ENCODE data around the gene TMEM132C. TPM values are rescaled to one million over a fixed set of nuclear protein-coding genes. Genes with fewer than 3 reads are reported as not detected.

TMEM132C gene
- total and polyA plus RNA-seq, 2 experiments from 2014 or later = 10.6 to 16.5 TPM

DNA sequence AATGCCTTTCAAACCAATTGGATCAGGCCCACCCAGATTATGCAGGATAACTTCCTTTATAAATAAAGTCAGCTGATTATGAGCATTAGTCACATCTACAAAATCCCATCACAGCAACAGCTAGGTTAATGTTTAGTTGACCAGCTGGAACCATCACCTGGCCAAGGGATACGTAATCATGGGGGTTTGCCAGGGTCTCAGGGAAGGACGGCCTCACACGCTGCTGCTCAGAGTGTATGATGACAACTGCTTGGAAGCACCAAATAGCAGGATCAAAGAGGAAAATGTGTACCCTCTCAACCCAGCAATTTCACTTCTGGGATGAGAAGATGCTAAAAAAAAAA is 394.2 kb downstream of the TMEM132C start:
- no peaks in the 10 kb centered on the region for H3K9me3 ChIP-seq (ENCODE audit: low read depth)
- H3K79me2 ChIP-seq = no peaks in the 10 kb centered on the region
- H3K9me2 ChIP-seq (replicated peaks; ENCODE audit: insufficient read depth) = no peaks in the 10 kb centered on the region
- H4K20me1 ChIP-seq (ENCODE audit: insufficient read depth, poor library complexity, severe bottlenecking) = no peaks in the 10 kb centered on the region
- WGBS (ENCODE audit: low lambda C conversion rate, missing lambda C conversion rate) = 36% methylated on average over 3 of the region's 3 CpGs
- peak; percentile 41 for DNase-seq (ENCODE audit: low spot score)
- H2AFZ ChIP-seq = no peak overlapping the region
- H3K4me1 ChIP-seq (ENCODE audit: insufficient read depth) = peaks cover 19% of the 10 kb centered on the region
- peak overlapping the region; percentile 65 for H3K27ac ChIP-seq
- H3K4me2 ChIP-seq = peak overlapping the region; percentile 10
- no peak overlapping the region for H3K4me3 ChIP-seq
- no peaks in the 10 kb centered on the region for H3K36me3 ChIP-seq (replicated peaks; ENCODE audit: insufficient read depth, low read depth)
- no peaks in the 10 kb centered on the region for H3K27me3 ChIP-seq
- TF ChIP-seq, protein P1, sequence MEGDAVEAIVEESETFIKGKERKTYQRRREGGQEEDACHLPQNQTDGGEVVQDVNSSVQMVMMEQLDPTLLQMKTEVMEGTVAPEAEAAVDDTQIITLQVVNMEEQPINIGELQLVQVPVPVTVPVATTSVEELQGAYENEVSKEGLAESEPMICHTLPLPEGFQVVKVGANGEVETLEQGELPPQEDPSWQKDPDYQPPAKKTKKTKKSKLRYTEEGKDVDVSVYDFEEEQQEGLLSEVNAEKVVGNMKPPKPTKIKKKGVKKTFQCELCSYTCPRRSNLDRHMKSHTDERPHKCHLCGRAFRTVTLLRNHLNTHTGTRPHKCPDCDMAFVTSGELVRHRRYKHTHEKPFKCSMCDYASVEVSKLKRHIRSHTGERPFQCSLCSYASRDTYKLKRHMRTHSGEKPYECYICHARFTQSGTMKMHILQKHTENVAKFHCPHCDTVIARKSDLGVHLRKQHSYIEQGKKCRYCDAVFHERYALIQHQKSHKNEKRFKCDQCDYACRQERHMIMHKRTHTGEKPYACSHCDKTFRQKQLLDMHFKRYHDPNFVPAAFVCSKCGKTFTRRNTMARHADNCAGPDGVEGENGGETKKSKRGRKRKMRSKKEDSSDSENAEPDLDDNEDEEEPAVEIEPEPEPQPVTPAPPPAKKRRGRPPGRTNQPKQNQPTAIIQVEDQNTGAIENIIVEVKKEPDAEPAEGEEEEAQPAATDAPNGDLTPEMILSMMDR (IDR thresholded peaks at IDR 0.05; ENCODE audit: poor library complexity) = no peak
- TF ChIP-seq EZH2phosphoT487 (IDR thresholded peaks at IDR 0.05; ENCODE audit: low read depth, severe bottlenecking, unreplicated experiment) = no peak
- no peak for TF ChIP-seq EZH2 (IDR thresholded peaks at IDR 0.05; ENCODE audit: borderline replicate concordance)

DNA sequence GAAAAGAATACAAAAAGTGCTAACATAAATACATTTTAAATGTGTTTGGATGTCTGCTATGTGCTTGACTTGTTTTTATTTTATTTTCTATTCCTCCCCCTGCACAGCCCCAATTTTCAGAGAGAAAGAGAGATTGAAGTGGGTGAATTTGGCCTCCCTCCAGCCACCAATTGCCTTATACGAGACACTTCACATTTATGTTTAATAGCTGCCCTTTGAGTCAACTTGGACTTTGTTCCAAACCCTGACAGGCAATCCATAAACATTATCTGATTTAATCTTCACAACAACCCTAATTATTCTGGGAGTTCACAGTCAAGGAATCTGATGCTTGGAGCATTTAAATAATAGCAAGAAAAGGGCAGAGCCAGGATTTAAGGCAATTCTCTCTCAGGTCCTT is 395.1 kb downstream of the TMEM132C start:
- Histone ChIP-seq H3K9me2 (replicated peaks; ENCODE audit: insufficient read depth) (no peaks in the 10 kb centered on the region), H3K4me1 (ENCODE audit: insufficient read depth) (peaks cover 19% of the 10 kb centered on the region), H3K79me2 (no peaks in the 10 kb centered on the region), H3K4me3 (no peak overlapping the region), H3K27ac (peak overlapping the region; percentile 65), H2AFZ (no peak overlapping the region), H3K36me3 (replicated peaks; ENCODE audit: insufficient read depth, low read depth) (no peaks in the 10 kb centered on the region), H4K20me1 (ENCODE audit: insufficient read depth, poor library complexity, severe bottlenecking) (no peaks in the 10 kb centered on the region), H3K9me3 (ENCODE audit: low read depth) (no peaks in the 10 kb centered on the region), H3K4me2 (peak overlapping the region; percentile 10), H3K27me3 (no peaks in the 10 kb centered on the region)
- peak; percentile 21 for DNase-seq (ENCODE audit: low spot score)
- TF ChIP-seq EZH2 (IDR thresholded peaks at IDR 0.05; ENCODE audit: borderline replicate concordance) = no peak
- TF ChIP-seq, protein P1 (IDR thresholded peaks at IDR 0.05; ENCODE audit: poor library complexity) = no peak
- TF ChIP-seq EZH2phosphoT487 (IDR thresholded peaks at IDR 0.05; ENCODE audit: low read depth, severe bottlenecking, unreplicated experiment) = no peak
- WGBS (ENCODE audit: low lambda C conversion rate, missing lambda C conversion rate) = 18% methylated on average over 1 of the region's 1 CpG

DNA sequence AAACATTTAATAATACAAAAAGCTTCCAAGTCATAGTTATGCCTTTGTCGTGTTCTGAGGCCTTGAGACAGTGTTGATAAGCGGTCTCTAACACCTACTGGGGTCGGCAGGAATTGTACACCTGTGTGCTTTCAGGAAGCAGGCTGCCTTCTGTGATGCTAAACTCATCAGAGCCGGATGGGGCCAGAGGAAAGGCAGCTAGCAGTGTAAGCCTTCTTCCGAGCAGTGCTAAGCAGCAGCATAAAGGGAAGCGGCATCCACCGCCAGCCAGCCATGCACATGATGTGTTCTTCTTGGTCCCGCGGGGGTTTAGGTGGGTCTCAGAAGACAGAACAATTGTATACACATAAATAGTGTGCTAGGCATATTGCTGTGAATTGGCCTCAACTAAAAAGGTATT is 397.5 kb downstream of the TMEM132C start:
- peaks cover 19% of the 10 kb centered on the region for H3K4me1 ChIP-seq (ENCODE audit: insufficient read depth)
- H3K4me3 ChIP-seq = no peak overlapping the region
- no peaks in the 10 kb centered on the region for H3K36me3 ChIP-seq (replicated peaks; ENCODE audit: insufficient read depth, low read depth)
- WGBS (ENCODE audit: low lambda C conversion rate, missing lambda C conversion rate) = 80% methylated on average over 9 of the region's 9 CpGs
- no peaks in the 10 kb centered on the region for H3K27me3 ChIP-seq
- no peaks in the 10 kb centered on the region for H3K9me3 ChIP-seq (ENCODE audit: low read depth)
- no peaks in the 10 kb centered on the region for H3K79me2 ChIP-seq
- H4K20me1 ChIP-seq (ENCODE audit: insufficient read depth, poor library complexity, severe bottlenecking) = no peaks in the 10 kb centered on the region
- TF ChIP-seq EZH2phosphoT487 (IDR thresholded peaks at IDR 0.05; ENCODE audit: low read depth, severe bottlenecking, unreplicated experiment) = no peak
- TF ChIP-seq EZH2 (IDR thresholded peaks at IDR 0.05; ENCODE audit: borderline replicate concordance) = no peak
- TF ChIP-seq, protein P1 (IDR thresholded peaks at IDR 0.05; ENCODE audit: poor library complexity) = no peak
- no peak overlapping the region for H2AFZ ChIP-seq
- H3K4me2 ChIP-seq = no peak overlapping the region
- DNase-seq (ENCODE audit: low spot score) = no peak
- H3K27ac ChIP-seq = no peak overlapping the region
- H3K9me2 ChIP-seq (replicated peaks; ENCODE audit: insufficient read depth) = no peaks in the 10 kb centered on the region

DNA sequence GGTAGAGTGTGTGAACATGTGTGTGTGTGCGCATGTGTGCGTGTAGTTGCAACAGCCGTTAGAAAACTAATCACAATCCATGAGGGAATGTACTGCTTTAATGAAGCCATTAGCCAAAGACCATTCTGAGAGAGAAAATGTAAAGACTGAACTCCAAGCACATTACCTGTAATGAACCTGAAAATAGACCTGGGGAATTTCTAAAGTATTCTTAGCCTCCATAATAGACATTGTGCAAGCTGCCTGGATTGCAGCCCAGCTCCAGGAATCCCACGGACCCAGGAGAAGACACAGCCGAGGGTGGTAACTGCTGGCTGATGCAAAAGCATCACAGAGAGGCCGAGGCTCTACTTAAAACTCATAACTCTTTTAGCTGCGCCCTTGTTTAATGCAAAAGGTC is 400.2 kb downstream of the TMEM132C start:
- WGBS (ENCODE audit: low lambda C conversion rate, missing lambda C conversion rate) = 93% methylated on average over 7 of the region's 7 CpGs

More for the DNA sequence above, 400.2 kb downstream of the TMEM132C start:
- no peak for DNase-seq (ENCODE audit: low spot score)
- no peaks in the 10 kb centered on the region for H3K79me2 ChIP-seq
- H3K36me3 ChIP-seq (replicated peaks; ENCODE audit: insufficient read depth, low read depth) = no peaks in the 10 kb centered on the region
- no peaks in the 10 kb centered on the region for H3K27me3 ChIP-seq
- H4K20me1 ChIP-seq (ENCODE audit: insufficient read depth, poor library complexity, severe bottlenecking) = no peaks in the 10 kb centered on the region
- H3K27ac ChIP-seq = no peak overlapping the region
- no peak overlapping the region for H3K4me2 ChIP-seq
- no peaks in the 10 kb centered on the region for H3K9me2 ChIP-seq (replicated peaks; ENCODE audit: insufficient read depth)
- H3K4me1 ChIP-seq (ENCODE audit: insufficient read depth) = peaks cover 4% of the 10 kb centered on the region
- TF ChIP-seq EZH2 (IDR thresholded peaks at IDR 0.05; ENCODE audit: borderline replicate concordance) = no peak
- TF ChIP-seq, protein P1 (IDR thresholded peaks at IDR 0.05; ENCODE audit: poor library complexity) = no peak
- no peak overlapping the region for H2AFZ ChIP-seq
- H3K9me3 ChIP-seq (ENCODE audit: low read depth) = no peaks in the 10 kb centered on the region
- no peak overlapping the region for H3K4me3 ChIP-seq
